Embryonic facial prominence (tissue), 1 donor: Measurements from ENCODE around the gene JAZF1.

Experiments used
- DNase-seq: peaks from one replicate; pipeline ENCODE4 v3.0.0-alpha.2; 2016; ENCODE audit errors: extremely low spot score

JAZF1 gene

DNA sequence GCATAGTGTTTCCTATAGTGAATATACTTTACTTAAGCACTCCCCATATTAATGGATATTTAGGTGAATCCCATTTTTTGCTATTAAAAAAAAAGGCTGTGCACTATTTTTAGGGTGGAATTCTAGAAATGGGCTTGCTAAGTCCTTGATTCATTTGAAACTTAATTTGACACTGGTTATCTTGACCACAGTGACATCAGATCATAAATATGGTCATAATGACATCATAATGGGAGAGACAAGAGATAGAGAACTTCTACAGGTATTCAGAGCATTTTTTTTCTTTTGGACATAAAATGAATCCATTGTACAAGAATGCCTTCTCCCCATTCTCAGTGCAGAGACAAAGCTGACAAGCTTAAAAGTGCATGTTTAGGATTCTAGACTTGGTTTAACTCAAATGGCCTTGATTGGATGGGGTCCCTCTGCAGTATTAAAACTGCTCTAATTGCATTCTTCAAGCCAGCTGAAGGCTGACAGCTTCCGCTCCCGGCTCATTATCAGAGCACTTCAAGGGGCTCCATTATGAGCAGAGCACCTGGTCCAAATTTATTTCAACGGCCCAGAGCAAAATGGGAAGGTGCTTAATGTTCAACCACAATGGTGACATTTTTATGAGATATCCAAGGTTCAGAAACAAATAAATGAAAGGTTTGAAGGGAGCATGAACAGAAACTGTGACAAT, 104.8 kb downstream of the JAZF1 start:
- no peak for DNase-seq

DNA sequence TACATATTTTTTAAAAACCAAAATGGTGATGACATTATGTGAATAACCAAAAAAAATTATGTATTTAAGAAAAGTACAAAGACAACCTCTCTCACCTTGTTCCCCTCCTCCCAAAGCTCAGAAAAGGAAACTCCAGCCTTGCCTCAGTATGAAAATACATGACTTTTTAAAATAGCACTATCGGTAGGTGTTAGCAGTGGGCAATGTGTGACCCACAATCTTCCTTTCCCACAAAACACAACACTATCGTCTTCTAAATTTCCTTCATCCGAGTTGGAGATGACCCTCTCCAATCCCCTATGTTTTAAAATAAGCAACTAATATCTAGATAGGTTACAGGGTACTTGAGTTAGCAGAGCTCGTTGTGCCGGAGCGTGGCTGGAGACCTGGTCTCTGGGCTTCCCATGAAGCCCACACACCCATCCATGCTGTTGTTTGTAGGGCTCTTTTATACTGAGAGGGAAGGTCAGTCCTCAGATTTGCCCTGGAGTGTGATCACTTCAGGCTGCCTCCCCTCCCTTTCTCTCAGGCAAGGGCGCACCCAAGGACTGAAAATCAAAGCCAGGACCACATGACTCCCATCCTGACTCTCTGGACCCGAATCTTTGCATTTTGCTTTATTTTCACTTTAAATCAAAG, 107.6 kb downstream of the JAZF1 start:
- DNase-seq: no peak

DNA sequence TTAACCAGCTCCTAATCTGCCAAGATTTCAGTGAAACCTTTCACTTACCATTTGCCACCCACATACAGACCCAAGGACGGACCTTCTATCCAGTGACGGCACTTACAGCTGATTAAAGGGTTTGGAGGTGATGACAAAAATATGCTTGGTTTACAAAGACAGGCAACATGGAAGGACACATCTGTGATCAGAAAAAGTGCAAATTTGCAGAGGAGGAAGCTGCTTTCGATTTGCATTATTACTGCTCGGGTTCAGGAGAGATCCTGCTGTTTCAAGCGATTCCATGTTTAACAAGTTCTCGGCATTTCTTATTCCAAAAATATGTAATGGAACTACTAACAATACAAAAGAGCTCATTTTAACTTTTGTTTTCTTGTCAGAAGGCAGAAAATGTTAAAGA, 109.0 kb downstream of the JAZF1 start:
- DNase-seq: no peak

DNA sequence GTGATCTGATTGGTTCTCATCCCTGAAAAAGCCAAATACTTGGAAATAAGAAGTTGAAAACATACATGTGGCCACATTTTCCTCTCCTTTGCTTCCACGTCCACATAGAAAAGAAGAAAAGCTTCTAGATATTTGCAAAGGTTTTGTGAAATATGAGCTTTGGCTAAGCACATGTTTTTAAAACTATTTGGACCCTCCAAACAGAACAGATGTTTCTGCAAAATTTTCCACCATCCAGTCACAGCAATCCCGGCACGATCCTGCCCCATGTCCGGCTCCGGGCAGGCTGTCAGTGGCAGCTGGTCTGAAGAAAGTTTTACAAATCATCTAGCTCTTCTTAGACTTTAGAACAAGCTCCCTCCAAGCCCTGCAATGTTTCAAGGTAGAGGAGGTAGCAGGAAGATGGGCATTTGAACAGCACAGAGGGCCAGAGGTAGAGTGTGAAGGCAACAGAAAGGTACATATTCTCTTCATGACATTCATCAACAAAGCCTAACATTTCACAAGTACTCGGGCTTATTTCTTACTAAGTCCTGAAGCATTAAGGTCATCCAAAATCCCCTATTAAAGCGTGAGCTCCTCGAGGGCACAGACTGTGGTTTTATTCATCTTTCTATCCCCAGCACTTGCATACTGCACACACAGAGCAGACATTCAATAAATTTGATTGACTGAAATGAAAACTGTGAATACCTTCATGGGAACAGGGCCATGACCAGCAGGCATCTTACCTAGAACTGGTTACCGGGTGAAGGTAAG, 110.1 kb downstream of the JAZF1 start:
- DNase-seq: no peak

DNA sequence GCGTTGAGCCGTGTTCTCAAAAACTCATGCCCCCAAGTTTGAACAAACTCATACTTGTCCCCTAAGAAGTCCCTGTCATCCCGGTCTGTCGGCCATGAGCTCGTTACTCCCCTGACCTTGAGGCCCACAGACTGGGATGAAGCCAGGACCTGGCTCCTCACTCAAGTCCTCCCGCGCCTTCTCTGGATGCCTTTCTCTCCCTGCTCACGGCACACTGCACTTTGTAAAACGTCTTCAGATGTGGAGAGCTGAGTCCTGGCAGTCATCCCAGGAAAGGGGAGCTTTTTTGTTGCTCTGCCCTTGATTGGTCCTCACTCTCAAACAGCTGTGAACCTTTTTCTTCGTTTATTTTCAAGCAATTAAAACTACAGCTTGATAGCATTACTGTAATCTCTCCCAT, 110.8 kb downstream of the JAZF1 start:
- DNase-seq: peak; percentile 57

DNA sequence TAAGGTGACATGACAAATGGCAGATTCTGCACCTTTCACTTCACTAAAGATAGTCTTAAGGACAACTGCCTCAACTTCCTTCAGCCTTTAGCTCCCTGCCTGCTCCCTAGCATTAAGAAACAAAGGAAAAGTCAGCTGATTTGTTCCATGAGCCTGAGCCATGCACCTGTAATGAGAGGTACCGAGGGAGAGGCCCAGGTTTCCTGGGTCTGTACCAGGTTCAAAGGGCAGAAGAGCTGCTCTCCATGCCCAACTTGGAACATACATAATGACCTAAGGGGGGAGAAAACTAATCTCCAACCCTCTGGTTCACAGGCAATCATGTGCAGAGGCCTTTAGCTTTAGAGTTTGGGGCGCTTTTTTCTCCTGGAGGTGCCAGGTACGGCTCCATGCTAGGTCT, 111.2 kb downstream of the JAZF1 start:
- DNase-seq: no peak

DNA sequence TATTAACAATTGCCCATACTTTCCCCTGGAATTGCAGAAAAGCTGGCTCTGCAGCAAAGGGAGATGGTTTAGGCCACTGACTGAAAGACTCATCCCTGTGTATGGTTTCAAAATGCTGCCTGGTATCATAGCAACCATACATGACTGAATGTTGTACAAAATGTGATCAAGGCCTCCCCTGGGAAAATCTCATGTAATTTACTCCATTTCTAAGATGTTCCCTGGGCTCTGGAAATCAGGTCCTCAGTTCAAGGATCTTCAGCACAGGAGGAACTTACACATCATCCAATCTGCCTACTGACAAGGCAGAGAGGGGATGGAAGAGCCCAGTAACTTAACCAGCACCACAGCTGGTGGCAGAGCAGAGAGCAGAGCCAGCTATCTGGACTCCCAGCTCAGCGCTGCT, 111.8 kb downstream of the JAZF1 start:
- DNase-seq: no peak

DNA sequence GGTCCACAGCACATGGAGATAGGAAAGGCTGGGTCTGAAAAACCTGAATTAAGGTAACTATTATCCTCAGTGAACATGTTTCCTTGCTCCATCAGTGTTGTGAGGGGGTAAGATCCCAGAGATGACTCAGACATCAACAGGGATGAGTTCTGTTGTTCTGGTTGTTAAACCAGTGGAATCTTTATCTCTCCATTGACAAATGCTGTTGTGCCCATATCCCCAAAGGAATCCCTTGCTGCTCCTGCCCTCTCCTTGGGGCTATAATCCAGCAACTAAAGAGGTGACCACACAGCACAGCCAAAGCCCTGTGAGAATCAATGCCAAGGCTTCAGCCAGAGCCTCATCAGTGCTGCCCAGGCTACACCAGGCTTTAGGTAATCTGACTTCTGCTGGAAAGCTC, 113.4 kb downstream of the JAZF1 start:
- no peak for DNase-seq

DNA sequence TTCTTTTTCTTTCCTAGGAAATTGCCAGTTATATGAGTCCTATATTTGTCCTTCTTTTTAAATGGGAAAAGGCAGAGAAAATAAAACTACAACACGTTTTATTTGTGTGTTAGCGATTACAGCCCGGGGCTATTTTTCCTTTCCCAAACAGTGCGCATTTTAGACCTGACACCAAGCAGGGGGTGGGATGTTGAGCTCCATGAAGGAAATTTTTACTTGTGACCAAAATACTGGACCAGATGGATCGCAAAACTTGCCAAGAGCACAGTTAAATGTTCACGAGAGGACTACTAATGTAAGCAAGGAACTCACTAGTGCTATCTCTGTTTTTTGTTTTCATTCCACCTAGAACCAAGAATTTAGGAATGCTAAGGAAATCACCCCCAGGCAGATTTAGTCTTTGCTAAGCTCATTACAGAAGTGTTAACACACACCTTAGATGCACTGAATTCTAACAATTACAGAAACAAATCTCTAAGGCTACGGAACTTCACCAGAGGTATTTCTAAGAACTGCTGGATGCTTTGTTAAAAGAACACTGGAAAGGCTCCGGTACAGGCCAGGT, 114.8 kb downstream of the JAZF1 start:
- DNase-seq: no peak

DNA sequence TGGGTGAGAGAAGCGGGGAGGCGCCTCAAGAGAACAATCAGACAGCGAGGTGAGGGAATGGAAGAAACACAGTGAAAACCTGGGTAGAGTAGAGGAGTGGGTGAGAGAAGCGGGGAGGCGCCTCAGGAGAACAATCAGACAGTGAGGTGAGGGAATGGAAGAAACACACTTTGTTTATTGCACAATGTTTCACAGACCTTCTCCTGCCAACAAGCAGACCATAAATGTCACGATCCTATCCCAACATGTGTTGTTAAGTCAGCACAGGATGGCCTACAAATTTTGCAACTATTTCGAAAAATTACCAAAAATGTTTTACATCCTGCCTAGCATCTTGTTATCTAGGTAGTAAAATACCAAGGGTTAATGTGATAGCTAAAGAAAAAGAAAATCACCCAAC, 115.3 kb downstream of the JAZF1 start:
- DNase-seq: no peak

DNA sequence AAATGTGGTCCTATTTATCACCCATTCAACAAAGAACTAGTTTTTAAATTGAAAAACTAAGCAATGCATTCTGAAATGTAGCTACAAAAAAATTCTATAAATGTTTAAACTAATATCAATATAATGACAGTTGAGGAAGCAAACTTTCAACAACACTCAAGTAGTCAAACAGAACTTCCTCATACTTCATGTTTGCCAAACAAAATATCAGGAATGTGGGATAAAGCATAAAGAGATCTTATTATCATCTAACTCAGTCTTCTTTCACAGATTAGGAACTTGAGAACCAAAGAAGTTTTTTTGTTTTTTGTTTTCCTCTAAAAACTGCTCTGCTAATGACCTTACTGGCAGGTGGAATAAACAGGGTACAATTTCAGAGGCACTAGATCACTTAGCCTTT, 116.2 kb downstream of the JAZF1 start:
- DNase-seq: no peak

DNA sequence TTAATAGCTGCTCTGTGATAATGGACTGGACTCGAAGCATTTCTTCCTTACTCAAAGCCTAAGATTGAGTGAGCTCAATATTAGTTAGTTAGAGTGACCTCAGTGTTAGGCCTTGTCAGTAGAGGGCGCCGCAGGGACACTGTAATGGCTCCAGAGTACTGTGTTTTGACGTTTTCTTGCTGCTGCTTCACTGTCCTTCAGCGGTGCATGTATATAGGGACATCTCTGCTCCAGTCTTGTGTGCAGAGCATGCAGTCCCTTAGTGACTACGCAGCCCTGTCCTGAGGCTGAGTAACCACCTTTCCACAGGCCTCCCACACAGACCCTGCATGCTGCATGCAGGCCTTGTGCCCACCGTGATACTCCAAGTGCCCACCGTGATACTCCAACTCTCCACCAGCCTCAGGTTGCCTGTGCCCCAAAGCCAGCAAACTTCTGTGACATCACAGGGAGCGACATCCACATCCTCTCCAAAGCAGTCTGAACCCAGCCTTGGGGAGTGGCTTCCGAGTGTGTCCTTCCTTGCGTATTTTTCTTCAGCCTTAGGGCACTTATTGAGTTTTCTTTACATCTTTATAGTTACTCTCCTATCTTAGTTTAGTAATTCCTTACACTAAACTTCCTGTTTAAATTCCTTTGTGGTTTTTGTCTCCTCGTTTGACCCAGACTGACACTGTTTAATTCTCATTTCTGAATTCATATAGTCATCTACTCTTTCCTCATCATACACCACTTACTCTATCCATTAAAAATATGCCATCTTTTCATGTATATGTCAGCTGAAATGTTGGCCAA, 118.2 kb downstream of the JAZF1 start:
- DNase-seq: no peak

DNA sequence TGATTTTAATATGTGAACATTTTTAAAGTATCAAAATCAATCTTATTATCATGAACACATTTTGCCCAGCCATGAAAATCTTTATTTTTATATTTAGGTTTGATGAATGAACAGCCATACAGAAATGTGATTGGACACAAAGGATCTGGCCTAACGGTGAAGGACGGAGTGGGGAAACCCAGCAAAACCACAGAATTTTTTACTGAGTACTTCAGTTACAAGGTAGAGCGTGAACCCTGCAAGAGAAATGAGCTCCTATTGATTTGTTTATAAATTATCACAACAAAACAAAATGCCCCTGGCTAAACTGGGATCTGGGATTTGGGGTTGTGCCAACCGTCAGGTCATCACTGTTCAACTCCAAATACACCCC, 118.8 kb downstream of the JAZF1 start:
- DNase-seq: no peak

DNA sequence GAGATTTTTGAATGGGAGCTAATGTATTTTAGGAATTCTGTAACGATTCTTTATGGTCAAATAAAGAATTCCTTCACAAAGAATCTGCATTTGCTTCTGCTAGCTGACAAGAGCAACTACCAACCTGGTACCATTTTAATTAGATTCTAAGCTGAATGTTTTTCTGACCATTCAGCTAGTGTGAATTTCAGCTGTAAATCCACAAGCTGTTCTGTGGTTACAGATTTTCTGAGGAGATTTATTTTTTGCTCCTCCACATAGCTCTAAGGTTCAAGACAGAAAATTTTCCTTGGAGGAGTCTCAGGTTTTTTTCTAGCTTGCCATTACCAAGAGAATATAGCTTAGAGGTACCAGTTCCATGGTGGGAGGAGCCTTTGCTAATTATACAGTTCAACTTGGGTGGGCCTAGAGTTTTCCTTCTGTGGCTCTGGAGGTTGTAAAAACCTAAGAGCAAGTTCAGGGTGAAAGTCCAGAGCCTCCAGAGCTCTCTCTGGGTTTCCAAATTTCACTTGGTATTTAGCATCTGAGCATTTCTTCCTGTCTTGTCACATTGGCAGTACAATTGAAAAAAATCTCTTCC, 120.1 kb downstream of the JAZF1 start:
- no peak for DNase-seq

DNA sequence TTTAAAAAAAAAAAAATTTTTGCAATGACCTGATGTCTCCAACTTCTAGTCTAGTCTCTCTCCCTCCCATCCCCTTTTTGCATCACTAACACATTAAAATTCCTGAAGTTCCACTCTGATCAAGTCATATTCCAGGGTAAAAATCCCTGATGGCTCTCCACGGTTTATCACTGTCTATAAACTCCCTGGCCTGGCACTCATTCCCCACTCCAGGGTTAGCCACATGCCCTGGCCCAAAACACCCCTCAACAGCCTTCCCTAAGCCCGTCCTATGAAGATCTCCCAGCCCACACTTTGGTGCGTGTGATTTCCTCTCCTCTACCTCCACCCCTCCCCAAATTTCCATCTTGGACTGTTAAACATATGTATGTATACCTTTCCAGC, 125.4 kb downstream of the JAZF1 start:
- no peak for DNase-seq

DNA sequence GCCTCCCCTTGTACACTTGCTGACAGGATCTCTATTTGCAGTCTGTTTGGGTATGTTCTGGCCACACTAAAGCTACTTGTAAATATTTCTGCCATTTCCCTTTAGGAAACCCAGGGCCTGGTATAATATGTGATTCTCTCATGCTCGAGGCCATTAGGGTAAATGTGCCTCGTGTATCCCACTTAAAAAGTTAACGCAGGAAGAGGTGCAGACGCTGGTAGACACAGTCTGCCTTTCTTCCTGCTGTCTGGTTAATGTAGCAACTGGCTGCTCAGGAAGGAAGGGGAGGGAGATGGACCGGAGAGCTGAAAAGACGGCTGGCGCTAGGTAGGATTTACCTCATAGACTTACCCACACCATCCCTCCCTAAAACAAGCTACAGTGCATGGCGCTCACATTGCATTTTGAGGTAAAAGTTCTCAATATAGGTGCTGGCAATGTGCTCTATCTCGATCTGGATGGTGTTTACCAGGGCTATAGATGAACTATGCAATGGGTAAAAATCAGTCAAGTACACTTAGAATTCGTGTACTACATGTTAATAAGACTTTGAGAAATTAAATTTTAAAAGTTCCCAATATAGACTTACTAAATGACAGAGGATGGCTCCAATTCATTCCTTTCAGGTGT, 125.9 kb downstream of the JAZF1 start:
- no peak for DNase-seq

DNA sequence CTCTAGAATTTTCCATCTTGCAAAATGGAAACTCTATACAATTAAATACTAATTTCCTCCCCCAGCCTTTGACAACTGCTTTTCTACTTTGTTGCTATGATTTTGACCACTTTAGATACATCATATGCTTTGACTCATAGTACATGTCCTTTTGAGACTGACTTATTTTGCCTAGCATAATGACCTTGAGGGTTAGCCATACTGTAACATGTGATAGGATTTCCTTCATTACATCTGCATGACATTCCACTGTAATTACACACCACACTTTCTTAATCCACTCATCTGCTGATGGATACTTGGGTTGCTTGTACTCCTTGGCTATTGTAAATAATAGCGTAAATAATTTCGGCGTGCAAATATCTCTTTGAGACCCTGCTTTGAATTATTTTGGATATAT, 127.7 kb downstream of the JAZF1 start:
- DNase-seq: no peak

DNA sequence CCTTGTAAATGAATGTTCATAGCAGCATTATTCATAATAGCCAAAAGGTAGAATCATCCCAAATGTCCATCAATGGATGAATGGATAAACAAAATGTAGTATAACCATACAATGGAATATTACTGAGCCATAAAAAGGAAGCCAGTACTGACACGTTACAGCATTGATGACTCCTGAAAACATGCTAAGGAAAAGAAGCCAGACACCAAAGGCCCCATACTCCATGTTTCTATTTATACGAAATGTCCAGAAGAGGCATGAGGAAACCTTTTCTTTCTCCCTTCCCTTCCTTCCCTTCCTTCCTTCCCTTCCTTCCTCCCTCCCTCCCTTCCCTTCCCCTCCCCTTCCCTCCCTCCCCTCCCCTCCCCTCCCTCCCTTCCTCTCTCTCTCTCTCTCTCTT, 131.9 kb downstream of the JAZF1 start:
- DNase-seq: no peak

DNA sequence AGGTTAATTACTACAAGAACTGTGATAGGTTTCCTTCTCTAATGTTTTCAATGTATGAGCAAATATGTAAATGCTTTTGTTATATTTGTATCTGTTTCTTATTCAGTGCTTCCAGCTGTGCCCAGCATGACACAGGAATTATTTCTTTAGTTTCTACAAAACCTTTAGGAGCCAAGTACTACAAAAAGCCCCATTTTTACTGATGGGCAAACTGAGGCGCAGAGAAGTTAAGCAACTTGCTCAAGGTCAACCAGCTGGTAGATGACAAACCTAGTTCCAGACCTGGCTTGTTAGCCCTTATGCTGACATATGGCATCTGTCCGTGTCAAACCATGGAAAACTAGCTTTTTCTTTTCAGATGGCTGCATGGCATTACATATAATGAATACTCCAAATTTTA, 134.6 kb downstream of the JAZF1 start:
- DNase-seq: no peak

DNA sequence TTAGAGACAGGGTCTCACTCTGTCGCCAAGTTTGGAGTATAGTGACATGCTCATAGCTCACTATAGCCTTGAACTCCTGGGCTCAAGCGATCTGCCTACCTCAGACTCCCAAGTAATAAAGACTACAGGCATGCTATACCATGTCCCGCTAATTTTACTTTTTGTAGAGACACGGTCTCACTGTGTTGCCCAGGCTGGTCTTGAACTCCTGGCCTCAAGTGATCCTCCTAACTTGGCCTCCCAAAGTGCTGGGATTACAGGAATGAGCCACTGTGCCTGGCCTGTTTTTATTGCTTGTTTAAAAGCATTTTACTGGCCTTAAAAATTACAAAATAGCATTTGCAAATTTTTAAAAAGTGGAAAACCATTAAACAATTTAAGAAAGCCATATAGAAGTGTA, 135.0 kb downstream of the JAZF1 start:
- DNase-seq: no peak

DNA sequence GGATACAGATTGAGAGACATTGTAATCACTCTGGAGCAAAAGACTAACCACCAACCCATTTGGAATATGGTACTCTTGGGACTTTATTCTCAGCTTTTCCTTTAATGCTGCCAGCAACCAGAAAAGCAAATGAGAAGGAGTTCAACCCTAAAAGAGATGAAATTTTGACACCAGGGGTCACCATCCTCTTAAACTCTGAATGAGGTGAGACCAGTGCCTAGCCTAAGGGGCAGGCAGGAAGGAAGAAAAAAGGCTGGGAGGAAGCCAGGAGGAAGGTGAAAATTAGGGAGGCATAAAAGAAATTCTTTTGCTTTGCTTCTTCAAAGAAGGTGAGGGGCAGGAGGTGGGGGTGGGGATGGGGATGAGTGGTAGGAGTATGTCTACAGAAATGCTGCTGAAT, 135.8 kb downstream of the JAZF1 start:
- DNase-seq: no peak
